Activated T-helper 1 cell treated with anti-CD3 and anti-CD28 coated beads, Interleukin-12 subunit alpha, Interleukin-12 subunit beta, Interleukin-2, Interleukin-4 antibody, amounts not matched to agents 30 ng/mL and 10 ng/mL and 1 ng/mL, durations not matched to agents 14 hours and 24 hours and 36 hours (primary cell): Measurements from ENCODE around the gene KIRREL3. TPM values are rescaled to one million over a fixed set of nuclear protein-coding genes. Genes with fewer than 3 reads are reported as not detected.

ENCODE experiments used
- DNase-seq: peaks from one replicate; pipeline ENCODE4 v3.0.0; 2021; ENCODE audit warnings: low spot score
- H3K27ac Mint-ChIP-seq: one replicate; pipeline ENCODE4 v1.8.0; 2021; ENCODE audit warnings: mild to moderate bottlenecking, mixed read lengths
- H3K27me3 Mint-ChIP-seq: one replicate; pipeline ENCODE4 v1.8.0; 2022; ENCODE audit warnings: mild to moderate bottlenecking, moderate library complexity, mixed read lengths; ENCODE audit not compliant: insufficient read depth
- H3K36me3 Mint-ChIP-seq: one replicate; pipeline ENCODE4 v1.8.0; 2021; ENCODE audit warnings: low read depth, mixed read lengths
- H3K4me1 Mint-ChIP-seq: one replicate; pipeline ENCODE4 v1.8.0; 2021; ENCODE audit warnings: low read depth, mixed read lengths
- H3K4me3 Mint-ChIP-seq: one replicate; pipeline ENCODE4 v1.8.0; 2021; ENCODE audit warnings: mild to moderate bottlenecking, moderate library complexity, mixed read lengths
- H3K9me3 Mint-ChIP-seq: one replicate; pipeline ENCODE4 v1.8.0; 2021; ENCODE audit warnings: mixed read lengths
- intact Hi-C: fragments of 100-400 bp; cut with micrococcal nuclease; formaldehyde crosslinking; loops from one replicate; pipeline ENCODE4 v1.15.1; 2024
- total RNA-seq: library from RNA; stranded (reverse); gene quantifications from 2 replicates; pipeline ENCODE4 v1.2.3, GENCODE V29; 2022

KIRREL3 gene
- total RNA-seq, 1 donor from 2014 or later, result not detected

- H3K4me1 Mint-ChIP-seq, result no peaks in the 10 kb centered on the region
- no peak overlapping the region for H3K4me3 Mint-ChIP-seq
- no peak for DNase-seq
- H3K27ac Mint-ChIP-seq, result no peak overlapping the region
- H3K27me3 Mint-ChIP-seq, result no peaks in the 10 kb centered on the region
- H3K36me3 Mint-ChIP-seq, result no peaks in the 10 kb centered on the region
- intact Hi-C loops, result no loop called here
- no peaks in the 10 kb centered on the region for H3K9me3 Mint-ChIP-seq
These were observed 61.9 kb downstream of the KIRREL3 start for GRCh38 chr11:126938718-126939117.

- intact Hi-C loops, result no loop called here
- Mint-ChIP-seq H3K4me1 (no peaks in the 10 kb centered on the region), H3K36me3 (no peaks in the 10 kb centered on the region), H3K27ac (no peak overlapping the region), H3K9me3 (no peaks in the 10 kb centered on the region), H3K4me3 (no peak overlapping the region), H3K27me3 (peaks cover 1% of the 10 kb centered on the region)
- DNase-seq, result no peak
These were observed 70.3 kb downstream of the KIRREL3 start for GRCh38 chr11:126930091-126930841.

GRCh38 chr11:126929179-126930061 is 71.2 kb downstream of the KIRREL3 start:
- Mint-ChIP-seq H3K36me3 (no peaks in the 10 kb centered on the region), H3K27me3 (peaks cover 1% of the 10 kb centered on the region), H3K4me1 (no peaks in the 10 kb centered on the region), H3K9me3 (no peaks in the 10 kb centered on the region), H3K27ac (no peak overlapping the region), H3K4me3 (no peak overlapping the region)
- no peak for DNase-seq
- intact Hi-C loops, result no loop called here

GRCh38 chr11:126927623-126928022 is 72.9 kb downstream of the KIRREL3 start:
- H3K27me3 Mint-ChIP-seq, result peaks cover 1% of the 10 kb centered on the region
- no peak overlapping the region for H3K4me3 Mint-ChIP-seq
- no peaks in the 10 kb centered on the region for H3K9me3 Mint-ChIP-seq
- no peaks in the 10 kb centered on the region for H3K4me1 Mint-ChIP-seq
- intact Hi-C loops, result no loop called here
- no peak overlapping the region for H3K27ac Mint-ChIP-seq
- no peak for DNase-seq
- H3K36me3 Mint-ChIP-seq, result no peaks in the 10 kb centered on the region

GRCh38 chr11:126926376-126926791 is 74.2 kb downstream of the KIRREL3 start:
- H3K9me3 Mint-ChIP-seq, result no peaks in the 10 kb centered on the region
- intact Hi-C loops, result no loop called here
- H3K27me3 Mint-ChIP-seq, result peaks cover 1% of the 10 kb centered on the region
- H3K4me1 Mint-ChIP-seq, result no peaks in the 10 kb centered on the region
- no peak overlapping the region for H3K4me3 Mint-ChIP-seq
- no peak for DNase-seq
- no peaks in the 10 kb centered on the region for H3K36me3 Mint-ChIP-seq
- H3K27ac Mint-ChIP-seq, result no peak overlapping the region

GRCh38 chr11:126925321-126926093 is 75.1 kb downstream of the KIRREL3 start:
- Mint-ChIP-seq H3K27me3 (peaks cover 1% of the 10 kb centered on the region), H3K36me3 (no peaks in the 10 kb centered on the region), H3K4me1 (no peaks in the 10 kb centered on the region), H3K9me3 (no peaks in the 10 kb centered on the region), H3K27ac (no peak overlapping the region), H3K4me3 (no peak overlapping the region)
- DNase-seq, result no peak
- intact Hi-C loops, result no loop called here

GRCh38 chr11:126924376-126925040 is 76.1 kb downstream of the KIRREL3 start:
- intact Hi-C loops, result no loop called here
- no peak overlapping the region for H3K4me3 Mint-ChIP-seq
- no peak for DNase-seq
- no peaks in the 10 kb centered on the region for H3K9me3 Mint-ChIP-seq
- H3K27ac Mint-ChIP-seq, result no peak overlapping the region
- H3K4me1 Mint-ChIP-seq, result no peaks in the 10 kb centered on the region
- no peaks in the 10 kb centered on the region for H3K27me3 Mint-ChIP-seq
- no peaks in the 10 kb centered on the region for H3K36me3 Mint-ChIP-seq

GRCh38 chr11:126920833-126921232 is 79.7 kb downstream of the KIRREL3 start:
- Mint-ChIP-seq H3K36me3 (no peaks in the 10 kb centered on the region), H3K9me3 (no peaks in the 10 kb centered on the region), H3K27me3 (no peaks in the 10 kb centered on the region), H3K4me1 (no peaks in the 10 kb centered on the region), H3K4me3 (no peak overlapping the region), H3K27ac (no peak overlapping the region)
- DNase-seq, result no peak
- intact Hi-C loops, result no loop called here

- Mint-ChIP-seq H3K4me1 (no peaks in the 10 kb centered on the region), H3K36me3 (no peaks in the 10 kb centered on the region), H3K4me3 (no peak overlapping the region), H3K27me3 (no peaks in the 10 kb centered on the region), H3K27ac (no peak overlapping the region), H3K9me3 (no peaks in the 10 kb centered on the region)
- DNase-seq, result no peak
- intact Hi-C loops, result no loop called here
These were observed 81.3 kb downstream of the KIRREL3 start for GRCh38 chr11:126919147-126919823.

- intact Hi-C loops, result no loop called here
- no peaks in the 10 kb centered on the region for H3K36me3 Mint-ChIP-seq
- H3K4me1 Mint-ChIP-seq, result no peaks in the 10 kb centered on the region
- no peaks in the 10 kb centered on the region for H3K27me3 Mint-ChIP-seq
- H3K4me3 Mint-ChIP-seq, result no peak overlapping the region
- H3K9me3 Mint-ChIP-seq, result no peaks in the 10 kb centered on the region
- H3K27ac Mint-ChIP-seq, result no peak overlapping the region
- no peak for DNase-seq
These were observed 82.0 kb downstream of the KIRREL3 start for GRCh38 chr11:126918556-126918955.

GRCh38 chr11:126917531-126918204 is 82.9 kb downstream of the KIRREL3 start:
- DNase-seq, result no peak
- Mint-ChIP-seq H3K36me3 (no peaks in the 10 kb centered on the region), H3K27me3 (no peaks in the 10 kb centered on the region), H3K4me3 (no peak overlapping the region), H3K9me3 (no peaks in the 10 kb centered on the region), H3K27ac (no peak overlapping the region), H3K4me1 (no peaks in the 10 kb centered on the region)
- intact Hi-C loops, result no loop called here

- no peaks in the 10 kb centered on the region for H3K27me3 Mint-ChIP-seq
- H3K9me3 Mint-ChIP-seq, result no peaks in the 10 kb centered on the region
- DNase-seq, result no peak
- intact Hi-C loops, result no loop called here
- H3K36me3 Mint-ChIP-seq, result no peaks in the 10 kb centered on the region
- no peak overlapping the region for H3K4me3 Mint-ChIP-seq
- no peaks in the 10 kb centered on the region for H3K4me1 Mint-ChIP-seq
- no peak overlapping the region for H3K27ac Mint-ChIP-seq
These were observed 85.1 kb downstream of the KIRREL3 start for GRCh38 chr11:126915430-126915829.
